T-cell (primary cell): ENCODE data around the gene CAMK2N2. TPM values are rescaled to one million over a fixed set of nuclear protein-coding genes. Genes with fewer than 3 reads are reported as not detected.

ENCODE experiments used
- ATAC-seq, 4 experiments: fragments of 200-7000 bp in 3 of 4; fragments of 150-1000 bp in 1 of 4; cut with Tn5 transposase; replicated peaks in 1 of 4; 1 replicate in 3 of 4; 2 replicates in 1 of 4; pipeline ENCODE4 v1.10.0; 2021; ENCODE audit warnings: moderate library complexity in 3 of 4, mild to moderate bottlenecking in 2 of 4, moderate number of reproducible peaks in 1 of 4
- CTCF ChIA-PET, 2 donors: fragments of 300-600 bp; sonication (Branson Sonifier 250); formaldehyde crosslinking; loops; one replicate each; lab custom pipeline; 2022; ENCODE audit warnings: antibody characterized with exemption in 2 of 2; lab: Charles Lee
- POLR2A ChIA-PET, 2 donors: fragments of 300-600 bp; sonication (Branson Sonifier 250); formaldehyde crosslinking; loops; one replicate each; lab custom pipeline; 2022; ENCODE audit warnings: antibody characterized with exemption in 2 of 2; lab: Charles Lee
- DNase-seq, 35 experiments: peaks; one replicate each; pipeline versions ENCODE4 v3.0.0 to v3.0.0-alpha.2; 2013 to 2023
- H3K27ac ChIP-seq: one replicate; pipeline ENCODE4 v1.5.1; 2013; ENCODE audit warnings: low read length
- H3K27me3 ChIP-seq, 2 experiments: replicated peaks in 1 of 2; 1 replicate in 1 of 2; 2 replicates in 1 of 2; pipeline versions ENCODE4 v1.6.1 to v1.7.0; 2013; ENCODE audit warnings: low read length in 1 of 2, mixed read lengths in 1 of 2; ENCODE audit not compliant: control insufficient read depth in 2 of 2, insufficient read depth in 2 of 2; ENCODE audit errors: extremely low read depth in 1 of 2
- H3K36me3 ChIP-seq, 2 donors: 1 replicate in 1 of 2; 2 replicates in 1 of 2; pipeline versions ENCODE4 v1.6.1 to v1.7.0; 2013; ENCODE audit warnings: low read length in 1 of 2; ENCODE audit not compliant: control insufficient read depth in 2 of 2, insufficient read depth in 1 of 2; ENCODE audit errors: extremely low read depth in 1 of 2
- H3K4me1 ChIP-seq, 2 experiments: 1 replicate in 1 of 2; 2 replicates in 1 of 2; pipeline versions ENCODE4 v1.6.1 to v1.7.0; 2013; ENCODE audit warnings: low read length in 2 of 2, mixed read lengths in 1 of 2; ENCODE audit not compliant: insufficient read depth in 2 of 2, control insufficient read depth in 1 of 2; ENCODE audit errors: extremely low read depth in 1 of 2
- H3K4me3 ChIP-seq, 2 donors: 1 replicate in 1 of 2; 2 replicates in 1 of 2; pipeline versions ENCODE4 v1.5.1 to v1.7.0; 2013; ENCODE audit warnings: mild to moderate bottlenecking in 2 of 2, low read length in 1 of 2, moderate library complexity in 1 of 2; ENCODE audit not compliant: control insufficient read depth in 1 of 2; ENCODE audit errors: extremely low read depth in 1 of 2
- H3K9me3 ChIP-seq: 2 replicates; pipeline ENCODE4 v1.7.0; 2013
- H3K27ac Mint-ChIP-seq, 2 donors: one replicate each; pipeline ENCODE4 v1.8.0; 2020 to 2021; ENCODE audit warnings: mild to moderate bottlenecking in 2 of 2, mixed read lengths in 2 of 2
- H3K27me3 Mint-ChIP-seq, 2 donors: one replicate each; pipeline ENCODE4 v1.8.0; 2021 to 2022; ENCODE audit warnings: mixed read lengths in 2 of 2
- H3K36me3 Mint-ChIP-seq: one replicate; pipeline ENCODE4 v1.8.0; 2021; ENCODE audit warnings: mixed read lengths
- H3K4me1 Mint-ChIP-seq, 3 donors: one replicate each; pipeline ENCODE4 v1.8.0; 2020 to 2022; ENCODE audit warnings: mixed read lengths in 3 of 3, mild to moderate bottlenecking in 1 of 3
- H3K4me3 Mint-ChIP-seq, 3 donors: one replicate each; pipeline ENCODE4 v1.8.0; 2020 to 2022; ENCODE audit warnings: mild to moderate bottlenecking in 3 of 3, mixed read lengths in 3 of 3, moderate library complexity in 3 of 3
- H3K9me3 Mint-ChIP-seq, 3 donors: one replicate each; pipeline ENCODE4 v1.8.0; 2020 to 2022; ENCODE audit warnings: mixed read lengths in 3 of 3
- WGBS: methylation state at CpG from one replicate; pipeline ENCODE4 v1.1.5; 2013; ENCODE audit warnings: missing lambda C conversion rate; ENCODE audit not compliant: insufficient coverage; 5-methylcytosine and 5-hydroxymethylcytosine counted together
- total RNA-seq, 35 experiments: library from RNA in 6 of 35; stranded (reverse) in 6 of 35; fragments of 120-200 nt in 1 of 35; gene quantifications; one replicate each; pipeline versions ENCODE4 v1.2.1 to v1.2.4 and lab custom pipeline; 2013 to 2026

CAMK2N2 gene
- total RNA-seq, 5 donors from 2014 or later (not counting 1 experiment from before 2014, with no cell fraction given), result 0.19 TPM; not detected in 4

- no CpG with 5 or more reads among the region's 3 CpGs for WGBS
- H3K27me3 Mint-ChIP-seq, result peaks cover 25 to 43% of the 10 kb centered on the region in 2 donors
- Histone ChIP-seq H3K36me3 (no peaks in the 10 kb centered on the region), H3K27ac (no peak overlapping the region), H3K27me3 (peaks cover under 1 to 41% of the 10 kb centered on the region in 2 experiments), H3K4me3 (no peak overlapping the region), H3K9me3 (no peaks in the 10 kb centered on the region), H3K4me1 (peaks cover 0 to 2% of the 10 kb centered on the region in 2 experiments)
- peak overlapping the region in 1 of 2 donors; percentile 46 for H3K27ac Mint-ChIP-seq
- POLR2A ChIA-PET, result no interaction called here
- no peak overlapping the region for H3K4me3 Mint-ChIP-seq
- CTCF ChIA-PET, result interaction anchor here in 1 of 2 donors (0.7 to 1.0 kb wide), 3 partner anchors 65 to 94 kb away, joined by 3 read pairs; no protein-coding TSS in a partner anchor
- ATAC-seq (no peak), DNase-seq (no peak)
- no peaks in the 10 kb centered on the region for H3K9me3 Mint-ChIP-seq
- no peaks in the 10 kb centered on the region for H3K36me3 Mint-ChIP-seq
- H3K4me1 Mint-ChIP-seq, result peaks cover 0 to 2% (median 0%) of the 10 kb centered on the region in 3 donors
These were observed 38.8 kb downstream of the CAMK2N2 start for GRCh38 chr3:184222521-184222920.

- H3K9me3 ChIP-seq, result no peaks in the 10 kb centered on the region
- no peak for DNase-seq
- POLR2A ChIA-PET, result interaction anchor here (0.6 to 0.7 kb wide), 2 partner anchors 8 to 93 kb away, joined by 3 to 7 read pairs; no protein-coding TSS in a partner anchor
- Mint-ChIP-seq H3K4me1 (no peaks in the 10 kb centered on the region), H3K27me3 (peaks cover 14 to 29% of the 10 kb centered on the region in 2 donors), H3K36me3 (no peaks in the 10 kb centered on the region), H3K9me3 (no peaks in the 10 kb centered on the region), H3K27ac (no peak overlapping the region), H3K4me3 (no peak overlapping the region)
- H3K27ac ChIP-seq, result no peak overlapping the region
- H3K36me3 ChIP-seq, result no peaks in the 10 kb centered on the region
- no peaks in the 10 kb centered on the region for H3K4me1 ChIP-seq
- peaks cover 0 to 28% of the 10 kb centered on the region in 2 experiments for H3K27me3 ChIP-seq
- CTCF ChIA-PET, result no interaction called here
- no CpG with 5 or more reads among the region's 4 CpGs for WGBS
- no peak overlapping the region for H3K4me3 ChIP-seq
- no peak for ATAC-seq
These were observed 42.5 kb downstream of the CAMK2N2 start for GRCh38 chr3:184218814-184219213.

GRCh38 chr3:184211718-184212117 is 49.6 kb downstream of the CAMK2N2 start:
- H3K27ac Mint-ChIP-seq, result no peak overlapping the region
- H3K36me3 Mint-ChIP-seq, result no peaks in the 10 kb centered on the region
- no CpG with 5 or more reads among the region's 5 CpGs for WGBS
- no peak overlapping the region for H3K27ac ChIP-seq
- H3K9me3 Mint-ChIP-seq, result no peaks in the 10 kb centered on the region
- POLR2A ChIA-PET, result interaction anchor here in 1 of 2 donors (0.5 kb wide), 1 partner anchor 72 kb away, joined by 6 read pairs; no protein-coding TSS in a partner anchor
- H3K36me3 ChIP-seq, result no peaks in the 10 kb centered on the region
- ATAC-seq (no peak), DNase-seq (no peak)
- H3K4me1 ChIP-seq, result no peaks in the 10 kb centered on the region
- H3K9me3 ChIP-seq, result no peaks in the 10 kb centered on the region
- CTCF ChIA-PET, result interaction anchor here in 1 of 2 donors (1.2 kb wide), 1 partner anchor 16 kb away, joined by 6 read pairs; no protein-coding TSS in a partner anchor
- no peak overlapping the region for H3K4me3 Mint-ChIP-seq
- H3K27me3 Mint-ChIP-seq, result peaks cover 10 to 12% of the 10 kb centered on the region in 2 donors
- H3K4me3 ChIP-seq, result no peak overlapping the region
- peaks cover 3 to 17% of the 10 kb centered on the region in 2 experiments for H3K27me3 ChIP-seq
- H3K4me1 Mint-ChIP-seq, result no peaks in the 10 kb centered on the region

GRCh38 chr3:184211297-184211696 is 50.1 kb downstream of the CAMK2N2 start:
- peaks cover 3 to 18% of the 10 kb centered on the region in 2 experiments for H3K27me3 ChIP-seq
- WGBS, result 100% methylated on average over 2 of the region's 5 CpGs
- no peaks in the 10 kb centered on the region for H3K36me3 ChIP-seq
- no peaks in the 10 kb centered on the region for H3K9me3 ChIP-seq
- no peaks in the 10 kb centered on the region for H3K36me3 Mint-ChIP-seq
- ChIA-PET CTCF (interaction anchor here in 1 of 2 donors (1.2 kb wide), 1 partner anchor 16 kb away, joined by 6 read pairs; no protein-coding TSS in a partner anchor), POLR2A (interaction anchor here in 1 of 2 donors (0.7 kb wide), 1 partner anchor 21 kb away, joined by 3 read pairs; no protein-coding TSS in a partner anchor)
- H3K4me1 ChIP-seq, result no peaks in the 10 kb centered on the region
- no peak overlapping the region for H3K27ac Mint-ChIP-seq
- no peaks in the 10 kb centered on the region for H3K9me3 Mint-ChIP-seq
- H3K4me1 Mint-ChIP-seq, result no peaks in the 10 kb centered on the region
- H3K27ac ChIP-seq, result no peak overlapping the region
- ATAC-seq (no peak), DNase-seq (no peak)
- no peak overlapping the region for H3K4me3 ChIP-seq
- peaks cover 14 to 16% of the 10 kb centered on the region in 2 donors for H3K27me3 Mint-ChIP-seq
- H3K4me3 Mint-ChIP-seq, result no peak overlapping the region

Other genes with a start within 250 kb of the CAMK2N2 start
- gene ABCC5, start 243.7 kb downstream of the CAMK2N2 start, total RNA-seq, result 10 to 100 TPM; 17.6 to 34.3 (median 30.2) TPM
- not detected for gene HTR3D, start 229.8 kb downstream of the CAMK2N2 start, total RNA-seq
- gene HTR3C, start 208.5 kb downstream of the CAMK2N2 start, total RNA-seq, result not detected
- not detected for gene HTR3E, start 164.5 kb downstream of the CAMK2N2 start, total RNA-seq
- gene EIF2B5, start 126.2 kb downstream of the CAMK2N2 start, total RNA-seq, result 10 to 100 TPM; 57.8 to 74.3 (median 72.3) TPM
- 10 to 100 TPM; 33.8 to 60.2 (median 51.2) TPM for gene DVL3, start 106.2 kb downstream of the CAMK2N2 start, total RNA-seq
- gene AP2M1, start 86.7 kb downstream of the CAMK2N2 start, total RNA-seq, result 100 to 1,000 TPM; 124 to 196 (median 188) TPM
- 100 to 1,000 TPM; 112 to 145 (median 125) TPM for gene ABCF3, start 75.4 kb downstream of the CAMK2N2 start, total RNA-seq
- under 1 TPM in 3 of 5 donors, not detected in 2; 0.10 to 0.23 (median 0.16) TPM for gene VWA5B2, start 32.0 kb downstream of the CAMK2N2 start, total RNA-seq
- 10 to 100 TPM; 18.7 to 43.1 (median 39.9) TPM for gene ALG3, start 12.6 kb downstream of the CAMK2N2 start, total RNA-seq
- 1 to 10 TPM in 4 of 5 donors, under 1 TPM in 1; 0.37 to 4.0 (median 2.3) TPM for gene EEF1AKMT4, start 11.9 kb downstream of the CAMK2N2 start, total RNA-seq
- not detected for gene ECE2, start 14.5 kb upstream of the CAMK2N2 start, total RNA-seq
- gene PSMD2, start 37.7 kb upstream of the CAMK2N2 start, total RNA-seq, result 100 to 1,000 TPM; 134 to 151 (median 149) TPM
- gene EIF4G1, start 53.1 kb upstream of the CAMK2N2 start, total RNA-seq, result 100 to 1,000 TPM; 232 to 290 (median 271) TPM
- 10 to 100 TPM in 3 of 5 donors, 1 to 10 TPM in 2; 8.3 to 13.8 (median 11.9) TPM for gene FAM131A, start 76.0 kb upstream of the CAMK2N2 start, total RNA-seq
- 1 to 10 TPM; 3.2 to 5.9 (median 4.6) TPM for gene CLCN2, start 100.1 kb upstream of the CAMK2N2 start, total RNA-seq
- 10 to 100 TPM; 33.0 to 75.1 (median 53.3) TPM for gene POLR2H, start 100.2 kb upstream of the CAMK2N2 start, total RNA-seq
- not detected for gene THPO, start 116.7 kb upstream of the CAMK2N2 start, total RNA-seq
- gene CHRD, start 118.5 kb upstream of the CAMK2N2 start, total RNA-seq, result under 1 TPM in 1 of 5 donors, not detected in 4; 0.28 TPM